HG03064 (cell line): ENCODE results near the gene SV2A.

ENCODE experiments used
- ATAC-seq: cut with Tn5 transposase; IDR thresholded peaks from one replicate; pipeline ENCODE4 v1.9.1; 2021; ENCODE audit warnings: low read depth; ENCODE audit not compliant: unreplicated experiment

Gene SV2A

GRCh38 chr1:149931212-149931790 is 13.7 kb upstream of the SV2A start:
- no peak for ATAC-seq

DNA sequence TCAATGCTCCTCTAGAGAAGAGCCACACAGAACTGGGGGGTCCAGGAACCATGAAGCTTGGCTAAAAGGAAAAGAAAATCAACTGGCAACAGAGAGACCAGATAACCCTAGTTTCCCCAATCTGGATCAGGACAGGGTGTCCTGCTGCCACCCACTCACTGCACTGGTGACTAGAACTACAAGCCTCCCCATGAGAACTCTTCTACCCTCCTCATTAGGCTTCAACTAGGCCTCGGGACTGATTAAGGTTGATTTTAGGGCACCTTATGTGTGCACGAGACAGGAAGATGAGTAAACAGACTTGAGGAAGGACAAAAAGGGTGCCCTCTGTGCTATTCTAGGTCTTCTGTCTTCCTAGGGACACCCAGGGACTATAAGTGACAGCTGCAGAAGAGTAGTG is 12.2 kb upstream of the SV2A start:
- ATAC-seq = no peak

DNA sequence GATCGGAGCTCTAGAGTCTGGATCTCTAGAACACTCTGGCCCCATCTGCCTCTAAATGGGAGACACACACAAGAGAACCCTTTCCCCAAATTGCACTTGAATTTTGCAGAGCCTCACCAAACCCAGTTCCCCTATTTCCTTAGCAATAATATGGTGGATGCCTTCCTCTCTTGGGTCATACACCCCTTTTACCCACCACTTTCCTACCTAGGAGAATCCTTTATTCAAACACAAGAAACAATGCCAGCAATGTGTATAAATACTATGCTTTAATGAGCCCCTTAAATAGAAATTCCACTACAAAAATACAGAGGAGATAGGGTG is 10.7 kb upstream of the SV2A start:
- no peak for ATAC-seq

DNA sequence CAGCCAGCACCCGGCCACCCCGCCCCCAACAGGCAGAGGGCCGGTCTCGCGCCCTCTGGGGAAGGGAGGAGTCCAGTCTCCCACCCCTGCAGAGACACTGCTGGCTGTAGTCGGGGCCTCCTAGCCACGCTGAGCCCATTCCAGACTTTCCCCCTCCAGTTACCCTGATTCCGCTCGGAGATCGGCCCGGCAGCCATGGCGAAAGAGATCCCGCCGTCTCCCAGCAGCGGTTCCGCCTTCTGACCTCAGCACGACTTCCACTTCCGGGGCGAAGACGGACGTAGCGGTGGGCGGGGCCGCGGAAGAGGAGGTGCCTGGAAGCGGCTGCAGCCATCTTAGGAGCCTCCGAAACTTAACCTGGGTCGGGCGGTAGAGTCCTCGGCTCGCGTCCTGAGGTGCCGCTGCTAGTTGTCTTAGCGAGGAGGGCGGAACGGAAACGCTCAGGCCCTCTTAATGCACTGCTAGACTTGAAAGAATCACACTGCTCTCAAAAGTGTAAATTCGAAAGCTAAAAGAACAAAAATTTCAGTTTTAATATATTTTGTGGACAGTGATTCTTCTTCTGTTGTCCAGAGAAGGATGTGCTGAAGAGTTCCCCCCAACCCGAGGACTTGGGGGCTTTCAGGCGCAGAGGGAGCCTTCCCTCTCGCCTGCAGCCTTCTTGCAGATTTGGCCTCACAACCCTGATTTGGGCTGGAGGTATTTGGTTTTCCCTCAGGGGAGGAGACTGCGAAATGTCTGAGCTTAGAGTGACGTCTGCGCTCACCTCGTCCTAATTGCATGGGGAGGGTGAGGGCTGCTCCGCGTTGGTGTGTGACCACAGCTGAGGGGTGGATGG is 10.1 kb upstream of the SV2A start, which contains the start of gene SF3B4:
Gene SF3B4, minus strand, starts transcription at position 241 of the 838 bp plus-strand sequence. Its CDS starts 44 bp downstream, at position 197.
- peak; percentile 94 for ATAC-seq

GRCh38 chr1:149927056-149927562 is 9.5 kb upstream of the SV2A start:
- ATAC-seq = no peak

GRCh38 chr1:149926296-149926695 is 8.7 kb upstream of the SV2A start:
- ATAC-seq = no peak

GRCh38 chr1:149925751-149926150 is 8.1 kb upstream of the SV2A start:
- no peak for ATAC-seq

GRCh38 chr1:149925345-149925744 is 7.7 kb upstream of the SV2A start:
- no peak for ATAC-seq

DNA sequence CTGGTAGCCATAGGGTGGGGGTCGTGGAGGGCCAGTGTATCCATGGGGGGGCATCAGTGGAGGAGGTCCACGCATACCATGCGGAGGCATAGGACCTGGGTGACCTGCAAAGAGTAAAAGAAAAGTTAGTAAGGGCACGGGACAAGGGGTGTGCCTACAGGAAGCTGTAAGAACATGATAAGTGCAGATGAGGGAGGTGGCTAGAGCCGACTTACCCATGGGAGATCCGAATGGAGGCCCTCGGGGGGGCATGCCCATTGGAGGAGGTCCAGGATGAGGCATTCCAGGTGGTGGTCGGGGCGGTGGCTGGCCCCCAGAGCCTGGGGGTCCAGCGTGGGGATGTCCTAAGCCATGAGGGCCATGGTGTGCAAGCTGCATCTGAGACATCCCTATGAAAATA is 6.0 kb upstream of the SV2A start:
- no peak for ATAC-seq

DNA sequence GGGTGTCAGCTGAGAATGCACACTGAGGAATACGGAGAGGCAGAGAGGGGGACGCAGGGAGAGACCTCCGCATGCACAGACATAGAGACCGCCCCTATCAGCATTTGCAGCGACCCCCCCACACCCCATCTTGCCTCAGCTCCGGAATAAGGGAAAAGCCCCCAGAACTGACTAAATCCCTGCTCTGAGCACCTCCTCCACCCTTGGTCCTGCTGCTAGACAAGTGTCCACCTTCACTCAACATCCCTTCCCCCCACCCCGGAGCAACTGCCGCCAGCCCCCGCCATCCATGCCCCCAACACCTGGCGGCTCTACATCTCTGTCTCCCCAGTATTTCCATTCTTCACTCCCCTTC is 769 bp downstream of the SV2A start:
- no peak for ATAC-seq

DNA sequence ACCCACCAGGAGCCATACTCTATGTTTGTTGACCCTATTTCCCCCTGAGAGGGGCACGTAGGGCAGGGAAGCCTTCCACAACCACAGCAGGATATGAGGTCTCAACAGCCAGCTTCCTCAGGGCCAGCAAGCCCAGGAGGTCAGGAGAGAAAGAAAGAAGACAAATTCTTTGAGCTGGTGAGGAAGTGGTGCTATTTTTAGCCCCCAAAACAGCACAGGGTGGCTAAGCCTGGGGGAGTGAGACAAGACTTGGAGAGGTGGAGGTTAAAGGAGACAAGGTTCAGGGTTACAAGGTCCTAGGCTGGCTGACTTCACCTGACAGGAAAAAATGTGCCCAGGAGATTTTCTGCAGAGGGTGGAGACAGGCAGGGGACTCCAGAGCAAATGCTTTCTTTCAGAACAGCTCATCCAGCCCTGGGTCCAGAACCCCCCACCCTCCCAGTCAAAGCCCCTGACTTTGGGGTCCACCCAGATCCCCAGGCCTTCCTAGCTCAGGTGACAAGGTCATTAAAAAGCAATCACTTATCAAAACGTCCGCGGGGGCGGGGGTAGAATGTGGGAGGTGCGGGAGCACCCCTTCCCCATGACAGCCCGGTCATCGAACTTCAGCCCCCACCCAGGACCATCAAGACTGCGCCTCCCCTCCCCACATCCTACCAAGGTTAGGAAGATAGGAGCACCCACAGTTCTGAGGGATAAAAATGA is 1.3 kb downstream of the SV2A start:
- ATAC-seq = no peak

DNA sequence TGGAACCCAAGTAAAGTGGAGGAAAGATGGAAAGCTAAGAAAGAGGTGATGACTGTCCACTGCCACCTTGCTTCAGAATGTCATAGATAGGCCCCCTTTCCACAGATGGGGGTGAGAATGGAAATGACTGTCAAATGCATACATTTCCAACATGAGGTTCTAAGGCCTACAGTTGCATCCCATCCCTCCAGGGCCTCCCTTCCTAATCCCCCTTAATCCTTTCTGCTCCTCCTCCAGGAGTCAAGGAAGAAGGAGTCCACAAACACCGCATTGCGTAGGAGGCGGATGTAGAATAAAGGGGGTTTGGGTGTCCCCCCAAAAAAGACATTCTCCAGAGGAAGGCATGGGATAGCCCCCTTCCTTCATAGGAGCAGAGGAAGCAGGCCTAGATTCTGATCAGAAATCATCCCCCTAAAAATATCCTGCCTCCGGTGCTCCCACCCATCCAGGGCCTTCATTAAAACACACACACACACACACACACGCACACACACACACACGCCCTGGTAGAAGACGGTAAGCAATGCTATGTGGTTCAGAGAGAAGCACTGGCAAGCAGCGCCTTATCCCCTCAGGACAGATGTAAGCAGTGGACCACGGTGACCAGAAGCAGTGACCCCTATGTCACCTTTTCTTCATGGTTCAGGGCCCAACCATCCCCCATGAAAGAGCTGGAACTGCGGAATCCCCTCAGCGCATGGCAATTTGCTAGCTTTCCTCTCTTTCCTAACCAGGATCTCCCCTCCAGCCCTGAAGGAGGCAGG is 2.0 kb downstream of the SV2A start:
- no peak for ATAC-seq

DNA sequence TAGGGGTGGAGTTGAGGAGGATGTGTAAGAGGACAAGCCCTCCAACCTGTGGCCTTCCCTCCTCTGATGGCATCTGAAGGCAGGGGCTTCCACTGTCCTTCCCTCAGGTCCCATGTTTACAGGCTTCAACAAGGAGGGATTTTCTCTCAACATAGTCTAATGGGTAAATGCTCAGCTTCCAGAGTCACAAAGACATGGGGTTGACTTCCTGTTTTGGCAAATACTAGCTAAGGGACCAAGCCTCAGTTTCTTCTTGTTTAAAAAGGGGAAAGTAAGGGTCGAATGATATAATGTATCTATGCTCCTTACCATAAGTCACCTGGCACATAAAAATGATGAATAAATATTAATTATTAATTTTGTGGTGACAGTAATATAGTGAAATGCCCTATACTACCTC is 3.1 kb downstream of the SV2A start:
- no peak for ATAC-seq

DNA sequence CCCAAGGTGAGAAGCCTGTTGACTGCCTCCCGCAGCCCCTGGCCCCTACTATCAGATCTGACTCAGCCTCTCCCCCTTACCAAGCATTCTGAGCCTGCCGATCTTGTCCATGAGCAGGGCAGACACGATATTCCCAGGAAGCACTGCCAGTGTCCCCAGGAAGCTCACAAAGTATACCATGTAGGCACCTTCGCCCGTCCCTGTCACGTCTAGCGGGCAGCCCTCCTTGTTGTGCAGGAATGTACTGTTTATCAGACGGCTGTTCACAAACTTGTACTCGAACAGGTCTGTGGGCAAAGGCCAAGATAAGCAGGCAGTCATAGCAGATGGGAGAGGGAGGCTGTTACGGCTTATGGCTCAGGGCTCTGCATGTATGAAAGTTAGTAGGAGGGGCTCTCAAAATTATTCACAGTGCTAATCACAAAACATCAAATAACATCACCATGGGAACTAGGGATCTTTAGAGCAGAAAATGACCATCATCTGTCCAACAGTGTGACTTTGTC is 11.0 kb downstream of the SV2A start:
- no peak for ATAC-seq

- ATAC-seq = no peak
These were observed 13.7 kb downstream of the SV2A start for GRCh38 chr1:149903836-149904491.

- ATAC-seq = peak; percentile 91
These were observed 18.0 kb downstream of the SV2A start, which contains the start of gene BOLA1 for GRCh38 chr1:149899460-149900284. Gene BOLA1, plus strand, starts transcription at chr1:149899568. Its CDS starts 492 bp downstream, at chr1:149900060.

GRCh38 chr1:149896575-149896974 is 21.1 kb downstream of the SV2A start:
- no peak for ATAC-seq

DNA sequence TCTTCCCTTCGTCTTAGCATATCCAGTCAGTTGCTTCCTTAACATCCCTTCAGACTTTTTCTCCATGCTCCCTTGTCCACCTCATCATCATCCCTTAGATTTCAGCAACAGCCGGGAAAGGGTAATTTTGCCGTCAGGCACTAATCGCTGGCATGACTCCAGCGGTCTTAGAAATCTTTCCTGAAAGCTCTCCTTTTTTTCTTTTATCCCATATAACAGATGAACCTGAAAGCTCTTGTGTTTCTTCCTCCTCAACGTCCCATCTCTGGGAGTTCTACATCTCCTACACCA is 28.7 kb downstream of the SV2A start:
- ATAC-seq = no peak

DNA sequence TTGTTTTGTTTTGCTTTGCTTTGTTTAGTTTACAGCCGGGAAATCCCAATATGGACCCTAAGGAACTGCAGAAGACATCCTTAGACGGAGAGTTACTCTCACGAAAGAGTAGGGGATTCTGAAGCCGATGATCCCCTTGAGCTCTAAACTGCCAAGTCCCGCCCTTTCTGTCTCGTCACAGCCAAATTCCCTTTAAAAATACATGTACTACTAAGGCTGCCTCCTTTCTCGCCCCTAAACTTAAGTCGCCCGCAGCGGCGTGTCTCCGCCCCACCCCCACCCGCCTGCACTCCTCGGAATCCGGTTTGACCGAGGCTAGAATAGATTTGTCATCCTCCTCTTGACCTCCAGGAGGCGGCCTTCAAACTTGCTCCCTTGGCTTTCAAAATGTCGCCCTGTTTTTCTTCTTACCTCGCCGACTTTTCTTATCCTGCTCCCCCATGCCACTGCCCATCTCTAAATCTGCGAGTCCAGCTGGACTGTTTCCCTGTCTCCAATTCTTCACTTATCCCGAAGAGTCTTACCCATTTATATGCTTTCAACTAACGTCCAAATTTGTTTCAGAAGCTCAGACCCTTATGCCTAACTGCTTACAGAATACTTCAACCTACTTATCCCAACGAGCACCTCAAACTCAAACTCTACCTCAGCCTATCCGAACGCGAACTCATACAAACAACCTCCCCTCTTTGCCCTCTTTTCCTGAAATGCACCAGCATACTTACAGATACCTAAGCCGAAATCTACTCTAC is 29.2 kb downstream of the SV2A start:
- peak; percentile 15 for ATAC-seq
